SU-DHL-6 (cell line): Measurements from ENCODE around the gene SLC12A8.

Source experiments
- H2AFZ ChIP-seq: fragments of 200-600 bp; sonication (generic); 2 replicates; pipeline ENCODE4 v1.6.1; 2014; ENCODE audit warnings: low read depth, mild to moderate bottlenecking, moderate library complexity, mixed read lengths, antibody characterized with exemption, low read length; ENCODE audit not compliant: severe bottlenecking
- H3F3A ChIP-seq: fragments of 200-600 bp; shearing (Covaris generic); 2 replicates; pipeline ENCODE4 v1.6.0; 2016; ENCODE audit warnings: antibody characterized with exemption, mild to moderate bottlenecking; ENCODE audit not compliant: insufficient read depth
- H3K27ac ChIP-seq: fragments of 200-600 bp; sonication (generic); 2 replicates; pipeline ENCODE4 v1.5.1; 2016; ENCODE audit warnings: low read depth, mild to moderate bottlenecking, low read length, moderate library complexity, mixed read lengths
- H3K27me3 ChIP-seq: fragments of 200-600 bp; sonication (generic), shearing (Covaris generic); 2 replicates; pipeline ENCODE4 v1.6.0; 2014; ENCODE audit warnings: mild to moderate bottlenecking, low read length
- H3K36me3 ChIP-seq: fragments of 200-600 bp; sonication (generic); 2 replicates; pipeline ENCODE4 v1.6.1; 2014; ENCODE audit warnings: mild to moderate bottlenecking, low read length, mixed read lengths
- H3K4me2 ChIP-seq: fragments of 300-600, 200-600 bp; shearing (Covaris generic), sonication (generic); 2 replicates; pipeline ENCODE4 v1.6.0; 2014; ENCODE audit warnings: low read length, low read depth, mild to moderate bottlenecking; ENCODE audit not compliant: poor library complexity, severe bottlenecking
- H3K4me3 ChIP-seq: fragments of 200-600 bp; sonication (generic); 2 replicates; pipeline ENCODE4 v1.5.1; 2014; ENCODE audit warnings: antibody characterized with exemption, low read length, mild to moderate bottlenecking, mixed read lengths; ENCODE audit not compliant: insufficient read depth, poor library complexity, severe bottlenecking
- H3K79me2 ChIP-seq: fragments of 200-600 bp; sonication (generic); 2 replicates; pipeline ENCODE4 v1.6.1; 2014; ENCODE audit warnings: mild to moderate bottlenecking, low read length, moderate library complexity; ENCODE audit not compliant: insufficient read depth
- H3K9ac ChIP-seq: fragments of 200-600 bp; sonication (generic); 2 replicates; pipeline ENCODE4 v1.7.0; 2014; ENCODE audit warnings: mild to moderate bottlenecking, low read length
- H3K9me2 ChIP-seq: fragments of 200-600 bp; sonication (generic); replicated peaks from 2 replicates; pipeline ENCODE4 v1.6.1; 2014; ENCODE audit warnings: low read length; ENCODE audit not compliant: insufficient read depth
- H3K9me3 ChIP-seq: fragments of 200-600 bp; sonication (generic); 2 replicates; pipeline ENCODE4 v1.6.1; 2014; ENCODE audit warnings: low read length, mixed read lengths; ENCODE audit not compliant: insufficient read depth
- H4K20me1 ChIP-seq: fragments of 200-600 bp; sonication (generic); 2 replicates; pipeline ENCODE4 v1.6.1; 2014; ENCODE audit warnings: low read depth, mild to moderate bottlenecking, antibody characterized with exemption, low read length, moderate library complexity, mixed read lengths
- CTCF ChIP-seq: fragments of 200-600 bp; sonication (generic); IDR thresholded peaks from one replicate; pipeline ENCODE4 v1.5.1; 2017; ENCODE audit warnings: antibody characterized with exemption, mild to moderate bottlenecking, low read length, moderate library complexity; ENCODE audit not compliant: insufficient read depth, poor library complexity, severe bottlenecking
- EZH2phosphoT487 ChIP-seq: fragments of 200-600 bp; sonication (generic), shearing (Covaris generic); conservative IDR thresholded peaks from 2 replicates; pipeline ENCODE4 v1.6.1; 2018; ENCODE audit warnings: mild to moderate bottlenecking, antibody characterized with exemption, low read length, moderate library complexity, mixed read lengths

The SLC12A8 gene

GRCh38 chr3:125185805-125186204, 26.7 kb downstream of the SLC12A8 start:
- no peak overlapping the region for H2AFZ ChIP-seq
- H3K9me2 ChIP-seq = no peaks in the 10 kb centered on the region
- TF ChIP-seq EZH2phosphoT487 = no peak
- no peaks in the 10 kb centered on the region for H3K36me3 ChIP-seq
- no peak overlapping the region for H3K27ac ChIP-seq
- no peaks in the 10 kb centered on the region for H3K9me3 ChIP-seq
- H3F3A ChIP-seq = no peaks in the 10 kb centered on the region
- H4K20me1 ChIP-seq = no peaks in the 10 kb centered on the region
- no peak overlapping the region for H3K9ac ChIP-seq
- no peak overlapping the region for H3K4me3 ChIP-seq
- no peaks in the 10 kb centered on the region for H3K27me3 ChIP-seq
- H3K79me2 ChIP-seq = no peaks in the 10 kb centered on the region
- no peak overlapping the region for H3K4me2 ChIP-seq

GRCh38 chr3:125179884-125180240, 32.7 kb downstream of the SLC12A8 start:
- Histone ChIP-seq H3K79me2 (no peaks in the 10 kb centered on the region), H3K27me3 (no peaks in the 10 kb centered on the region), H3K9me2 (no peaks in the 10 kb centered on the region), H3K36me3 (no peaks in the 10 kb centered on the region), H4K20me1 (no peaks in the 10 kb centered on the region), H3K9me3 (no peaks in the 10 kb centered on the region), H3K9ac (no peak overlapping the region), H3K4me2 (no peak overlapping the region), H3F3A (no peaks in the 10 kb centered on the region), H3K27ac (no peak overlapping the region), H2AFZ (peak overlapping the region; percentile 49), H3K4me3 (no peak overlapping the region)
- no peak for TF ChIP-seq CTCF
- no peak for TF ChIP-seq EZH2phosphoT487

- no peak for TF ChIP-seq CTCF
- TF ChIP-seq EZH2phosphoT487 = no peak
- Histone ChIP-seq H3K27me3 (no peaks in the 10 kb centered on the region), H3K9me2 (no peaks in the 10 kb centered on the region), H3K36me3 (no peaks in the 10 kb centered on the region), H3K9me3 (no peaks in the 10 kb centered on the region), H3K4me3 (no peak overlapping the region), H3K9ac (no peak overlapping the region), H3K4me2 (no peak overlapping the region), H2AFZ (peak overlapping the region; percentile 49), H3K27ac (no peak overlapping the region), H3K79me2 (no peaks in the 10 kb centered on the region), H3F3A (no peaks in the 10 kb centered on the region), H4K20me1 (no peaks in the 10 kb centered on the region)
Measured at GRCh38 chr3:125179143-125179883, 33.2 kb downstream of the SLC12A8 start.

GRCh38 chr3:125177746-125178145, 34.8 kb downstream of the SLC12A8 start:
- Histone ChIP-seq H3K4me2 (no peak overlapping the region), H3K9ac (no peak overlapping the region), H3K27ac (no peak overlapping the region), H3K9me2 (no peaks in the 10 kb centered on the region), H3K27me3 (no peaks in the 10 kb centered on the region), H3K36me3 (no peaks in the 10 kb centered on the region), H3K4me3 (no peak overlapping the region), H4K20me1 (no peaks in the 10 kb centered on the region), H3K79me2 (no peaks in the 10 kb centered on the region), H3F3A (no peaks in the 10 kb centered on the region), H3K9me3 (no peaks in the 10 kb centered on the region), H2AFZ (no peak overlapping the region)
- TF ChIP-seq EZH2phosphoT487 (no peak), CTCF (no peak)
